ENCODE data around the gene SMC5. TPM values are rescaled to one million over a fixed set of nuclear protein-coding genes. Genes with fewer than 3 reads are reported as not detected.

SMC5 gene
- total RNA-seq, 1 donor from 2014 or later = 27.4 TPM

- Histone ChIP-seq H3K27me3 (ENCODE audit: insufficient read depth, low read length) (no peaks in the 10 kb centered on the region), H4K20me1 (ENCODE audit: insufficient read depth, low read length) (no peaks in the 10 kb centered on the region), H3K27ac (ENCODE audit: low read depth, low read length) (no peak overlapping the region), H3K36me3 (ENCODE audit: insufficient read depth, low read length) (no peaks in the 10 kb centered on the region), H3K4me2 (ENCODE audit: low read length) (no peak overlapping the region), H3K9ac (ENCODE audit: low read length) (no peak overlapping the region), H3K4me1 (ENCODE audit: insufficient read depth, low read length) (no peaks in the 10 kb centered on the region), H3K4me3 (ENCODE audit: insufficient read depth, low read depth, low read length) (no peak overlapping the region), H3K79me2 (ENCODE audit: insufficient read depth, low read length) (no peaks in the 10 kb centered on the region), H3K9me3 (ENCODE audit: insufficient read depth, low read depth, low read length) (no peaks in the 10 kb centered on the region), H2AFZ (ENCODE audit: low read depth, low read length) (no peak overlapping the region)
- H3K27me3 Mint-ChIP-seq (ENCODE audit: low read depth, unreplicated experiment) = no peaks in the 10 kb centered on the region
- no peak overlapping the region for H3K4me3 Mint-ChIP-seq (ENCODE audit: unreplicated experiment)
- no peaks in the 10 kb centered on the region for H3K4me1 Mint-ChIP-seq (ENCODE audit: low read depth, unreplicated experiment)
- DNase-seq (ENCODE audit: low read depth) = no peak
- no peak for TF ChIP-seq EZH2 (IDR thresholded peaks at IDR 0.05; ENCODE audit: insufficient read depth, low read length)
- TF ChIP-seq CTCF (IDR thresholded peaks at IDR 0.05; ENCODE audit: insufficient read depth, low read depth, low read length) = no peak
- no peak overlapping the region for H3K27ac Mint-ChIP-seq (ENCODE audit: unreplicated experiment)
- H3K9me3 Mint-ChIP-seq (ENCODE audit: unreplicated experiment) = peaks cover 5% of the 10 kb centered on the region
- FAIRE-seq = no peak
- H3K36me3 Mint-ChIP-seq (ENCODE audit: low read depth, unreplicated experiment) = peaks cover 12% of the 10 kb centered on the region
Observed at GRCh38 chr9:70363760-70364159, 105.0 kb downstream of the SMC5 start.

- no peak overlapping the region for H3K4me2 ChIP-seq (ENCODE audit: low read length)
- Mint-ChIP-seq H3K36me3 (ENCODE audit: low read depth, unreplicated experiment) (peaks cover 12% of the 10 kb centered on the region), H3K4me1 (ENCODE audit: low read depth, unreplicated experiment) (no peaks in the 10 kb centered on the region), H3K27ac (ENCODE audit: unreplicated experiment) (no peak overlapping the region), H3K4me3 (ENCODE audit: unreplicated experiment) (no peak overlapping the region), H3K9me3 (ENCODE audit: unreplicated experiment) (peaks cover 5% of the 10 kb centered on the region), H3K27me3 (ENCODE audit: low read depth, unreplicated experiment) (no peaks in the 10 kb centered on the region)
- H3K9ac ChIP-seq (ENCODE audit: low read length) = no peak overlapping the region
- no peaks in the 10 kb centered on the region for H3K36me3 ChIP-seq (ENCODE audit: insufficient read depth, low read length)
- no peak overlapping the region for H2AFZ ChIP-seq (ENCODE audit: low read depth, low read length)
- TF ChIP-seq CTCF (IDR thresholded peaks at IDR 0.05; ENCODE audit: insufficient read depth, low read depth, low read length) (no peak), EZH2 (IDR thresholded peaks at IDR 0.05; ENCODE audit: insufficient read depth, low read length) (no peak)
- no peak for DNase-seq (ENCODE audit: low read depth)
- no peaks in the 10 kb centered on the region for H4K20me1 ChIP-seq (ENCODE audit: insufficient read depth, low read length)
- H3K79me2 ChIP-seq (ENCODE audit: insufficient read depth, low read length) = no peaks in the 10 kb centered on the region
- no peak overlapping the region for H3K4me3 ChIP-seq (ENCODE audit: insufficient read depth, low read depth, low read length)
- no peaks in the 10 kb centered on the region for H3K4me1 ChIP-seq (ENCODE audit: insufficient read depth, low read length)
- no peaks in the 10 kb centered on the region for H3K27me3 ChIP-seq (ENCODE audit: insufficient read depth, low read length)
- H3K9me3 ChIP-seq (ENCODE audit: insufficient read depth, low read depth, low read length) = no peaks in the 10 kb centered on the region
- H3K27ac ChIP-seq (ENCODE audit: low read depth, low read length) = no peak overlapping the region
- FAIRE-seq = no peak
Observed at GRCh38 chr9:70367305-70367930, 108.6 kb downstream of the SMC5 start.

- H3K4me1 Mint-ChIP-seq (ENCODE audit: low read depth, unreplicated experiment) = no peaks in the 10 kb centered on the region
- Histone ChIP-seq H3K4me3 (ENCODE audit: insufficient read depth, low read depth, low read length) (no peak overlapping the region), H3K36me3 (ENCODE audit: insufficient read depth, low read length) (no peaks in the 10 kb centered on the region), H3K4me2 (ENCODE audit: low read length) (no peak overlapping the region), H4K20me1 (ENCODE audit: insufficient read depth, low read length) (no peaks in the 10 kb centered on the region), H3K27me3 (ENCODE audit: insufficient read depth, low read length) (no peaks in the 10 kb centered on the region), H3K9ac (ENCODE audit: low read length) (no peak overlapping the region), H3K27ac (ENCODE audit: low read depth, low read length) (no peak overlapping the region), H3K4me1 (ENCODE audit: insufficient read depth, low read length) (no peaks in the 10 kb centered on the region), H3K79me2 (ENCODE audit: insufficient read depth, low read length) (no peaks in the 10 kb centered on the region), H3K9me3 (ENCODE audit: insufficient read depth, low read depth, low read length) (no peaks in the 10 kb centered on the region), H2AFZ (ENCODE audit: low read depth, low read length) (no peak overlapping the region)
- no peak overlapping the region for H3K4me3 Mint-ChIP-seq (ENCODE audit: unreplicated experiment)
- no peak for FAIRE-seq
- no peak for DNase-seq (ENCODE audit: low read depth)
- no peaks in the 10 kb centered on the region for H3K36me3 Mint-ChIP-seq (ENCODE audit: low read depth, unreplicated experiment)
- H3K27me3 Mint-ChIP-seq (ENCODE audit: low read depth, unreplicated experiment) = no peaks in the 10 kb centered on the region
- H3K9me3 Mint-ChIP-seq (ENCODE audit: unreplicated experiment) = no peaks in the 10 kb centered on the region
- TF ChIP-seq EZH2 (IDR thresholded peaks at IDR 0.05; ENCODE audit: insufficient read depth, low read length) = no peak
- TF ChIP-seq CTCF (IDR thresholded peaks at IDR 0.05; ENCODE audit: insufficient read depth, low read depth, low read length) = no peak
- H3K27ac Mint-ChIP-seq (ENCODE audit: unreplicated experiment) = no peak overlapping the region
Observed at GRCh38 chr9:70374962-70375618, 116.3 kb downstream of the SMC5 start.
